SK-N-SH (cell line): ENCODE measurements around the gene OSBPL9. TPM values are rescaled to one million over a fixed set of nuclear protein-coding genes. Genes with fewer than 3 reads are reported as not detected.

ENCODE experiments used
- CTCF ChIA-PET: fragments of 300-600, 350-600 bp; formaldehyde crosslinking; extraction: SDS; loops from one replicate; lab custom pipeline; 2021; lab: Yijun Ruan, JAX
- POLR2A ChIA-PET: fragments of 350-600 bp; sonication (Branson Sonifier 250); formaldehyde crosslinking; extraction: SDS; loops from one replicate; lab custom pipeline; 2020; ENCODE audit warnings: antibody characterized with exemption, inconsistent platforms; lab: Yijun Ruan, JAX
- DNase-seq: peaks from one replicate; pipeline ENCODE4 v3.0.0; 2012
- H2AFZ ChIP-seq: fragments of 200-600 bp; sonication (generic); 2 replicates; pipeline ENCODE4 v1.8.1; 2016; ENCODE audit warnings: antibody characterized with exemption, mild to moderate bottlenecking, low read depth
- H3F3A ChIP-seq: fragments of 200-600 bp; sonication (generic); replicated peaks from 2 replicates; pipeline ENCODE3; 2016; ENCODE audit warnings: antibody characterized with exemption, mild to moderate bottlenecking; ENCODE audit not compliant: insufficient read depth
- H3K27ac ChIP-seq, 2 experiments: fragments of 200-500 bp in 1 of 2; fragments of 200-600 bp in 1 of 2; sonication (Bioruptor generic) in 1 of 2; sonication (generic), shearing (Covaris generic) in 1 of 2; 2 replicates each; pipeline versions ENCODE4 v1.5.1 to v1.6.1; 2014 to 2016; ENCODE audit warnings: low read depth in 2 of 2, inconsistent platforms in 1 of 2, low read length in 1 of 2, mild to moderate bottlenecking in 1 of 2, mixed read lengths in 1 of 2
- H3K27me3 ChIP-seq: fragments of 200-600 bp; sonication (generic), shearing (Covaris generic); 2 replicates; pipeline ENCODE4 v1.6.1; 2016; ENCODE audit warnings: mixed run types; ENCODE audit not compliant: insufficient read depth
- H3K36me3 ChIP-seq, 2 experiments: fragments of 200-500 bp in 1 of 2; fragments of 200-600 bp in 1 of 2; sonication (Bioruptor generic) in 1 of 2; sonication (generic) in 1 of 2; replicated peaks in 1 of 2; 2 replicates each; pipeline versions ENCODE3 to v1.5.1; 2014 to 2016; ENCODE audit warnings: low read length in 1 of 2, mild to moderate bottlenecking in 1 of 2; ENCODE audit not compliant: insufficient read depth in 2 of 2, control insufficient read depth in 1 of 2
- H3K4me1 ChIP-seq, 2 experiments: fragments of 200-500 bp in 1 of 2; fragments of 200-600 bp in 1 of 2; sonication (Bioruptor generic) in 1 of 2; sonication (generic), shearing (Covaris generic) in 1 of 2; 2 replicates each; pipeline versions ENCODE4 v1.5.1 to v1.6.1; 2014 to 2016; ENCODE audit warnings: low read depth in 1 of 2, low read length in 1 of 2, mixed run types in 1 of 2; ENCODE audit not compliant: insufficient read depth in 2 of 2, control insufficient read depth in 1 of 2
- H3K4me2 ChIP-seq: fragments of 200-600 bp; sonication (generic), shearing (Covaris generic); 2 replicates; pipeline ENCODE4 v1.6.1; 2017; ENCODE audit warnings: mixed run types
- H3K4me3 ChIP-seq, 2 experiments: fragments of 200-500 bp in 1 of 2; fragments of 200-600 bp in 1 of 2; sonication (Bioruptor generic) in 1 of 2; sonication (generic), shearing (Covaris generic) in 1 of 2; 2 replicates each; pipeline versions ENCODE4 v1.5.1 to v1.8.1; 2014 to 2016; ENCODE audit warnings: low read depth in 2 of 2, inconsistent platforms in 1 of 2, low read length in 1 of 2, mild to moderate bottlenecking in 1 of 2, mixed read lengths in 1 of 2, moderate library complexity in 1 of 2
- H3K79me2 ChIP-seq: fragments of 200-600 bp; sonication (generic); 2 replicates; pipeline ENCODE4 v1.8.1; 2017; ENCODE audit warnings: mild to moderate bottlenecking; ENCODE audit not compliant: insufficient read depth
- H3K9ac ChIP-seq: fragments of 200-600 bp; sonication (generic); 2 replicates; pipeline ENCODE4 v1.6.1; 2017; ENCODE audit warnings: mixed run types
- H3K9me2 ChIP-seq: fragments of 200-600 bp; sonication (generic); 2 replicates; pipeline ENCODE4 v1.6.1; 2017; ENCODE audit warnings: mixed run types
- H3K9me3 ChIP-seq: fragments of 200-600 bp; sonication (generic); 2 replicates; pipeline ENCODE4 v1.6.1; 2017; ENCODE audit warnings: mixed run types, mild to moderate bottlenecking, moderate library complexity
- H4K20me1 ChIP-seq: fragments of 200-600 bp; sonication (generic); 2 replicates; pipeline ENCODE4 v1.6.1; 2017; ENCODE audit warnings: mild to moderate bottlenecking, mixed run types; ENCODE audit not compliant: insufficient read depth
- CHD2 ChIP-seq: fragments of 150-350 bp; IDR thresholded peaks from 2 replicates; pipeline ENCODE4 v1.6.1; 2018; ENCODE audit warnings: low read length; ENCODE audit not compliant: partially characterized antibody
- ELF1 ChIP-seq: IDR thresholded peaks from 2 replicates; pipeline ENCODE4 v1.4.0; 2012
- EP300 ChIP-seq, 2 experiments: IDR thresholded peaks; 2 replicates each; pipeline versions ENCODE4 v1.4.0 to v1.6.1; 2012; ENCODE audit warnings: borderline replicate concordance in 1 of 2, low read depth in 1 of 2, low read length in 1 of 2
- EZH2phosphoT487 ChIP-seq: fragments of 200-600 bp; sonication (generic); IDR thresholded peaks from 2 replicates; pipeline ENCODE4 v1.6.1; 2017; ENCODE audit warnings: low read depth, mixed run types, mild to moderate bottlenecking, antibody characterized with exemption, moderate library complexity, borderline replicate concordance
- FOSL2 ChIP-seq: IDR thresholded peaks from 2 replicates; pipeline ENCODE4 v1.4.0; 2012; ENCODE audit warnings: low read depth, mild to moderate bottlenecking, moderate library complexity, borderline replicate concordance
- JUND ChIP-seq: IDR thresholded peaks from 2 replicates; pipeline ENCODE4 v1.4.0; 2012
- MEF2A ChIP-seq: IDR thresholded peaks from 2 replicates; pipeline ENCODE4 v1.4.0; 2012; ENCODE audit warnings: low read depth, borderline replicate concordance
- MXI1 ChIP-seq: IDR thresholded peaks from 2 replicates; pipeline ENCODE4 v1.6.1; 2012; ENCODE audit warnings: mild to moderate bottlenecking, low read depth, low read length, improper control_type of control experiment
- NFIC ChIP-seq: IDR thresholded peaks from 2 replicates; pipeline ENCODE4 v1.4.0; 2012; ENCODE audit warnings: borderline replicate concordance
- NRF1 ChIP-seq: IDR thresholded peaks from 2 replicates; pipeline ENCODE4 v1.6.1; 2012; ENCODE audit warnings: low read depth, mild to moderate bottlenecking, low read length
- RAD21 ChIP-seq: IDR thresholded peaks from 2 replicates; pipeline ENCODE4 v1.6.1; 2012; ENCODE audit warnings: mild to moderate bottlenecking, low read length
- RXRA ChIP-seq: IDR thresholded peaks from 2 replicates; pipeline ENCODE4 v1.4.0; 2012; ENCODE audit warnings: low read depth, mild to moderate bottlenecking, borderline replicate concordance
- SIN3A ChIP-seq: IDR thresholded peaks from 2 replicates; pipeline ENCODE4 v1.6.1; 2012; ENCODE audit warnings: low read depth, mild to moderate bottlenecking, low read length, moderate library complexity, borderline replicate concordance
- SMC3 ChIP-seq: IDR thresholded peaks from 2 replicates; pipeline ENCODE4 v1.6.1; 2012; ENCODE audit warnings: low read depth, low read length, improper control_type of control experiment
- TAF1 ChIP-seq: IDR thresholded peaks from 2 replicates; pipeline ENCODE4 v1.6.1; 2012; ENCODE audit warnings: low read depth, mild to moderate bottlenecking, low read length, moderate library complexity, borderline replicate concordance
- TEAD4 ChIP-seq: IDR thresholded peaks from 2 replicates; pipeline ENCODE4 v1.4.0; 2012; ENCODE audit warnings: mild to moderate bottlenecking, borderline replicate concordance; ENCODE audit not compliant: insufficient read depth
- USF2 ChIP-seq: fragments of 150-350 bp; IDR thresholded peaks from 2 replicates; pipeline ENCODE4 v1.6.1; 2017; ENCODE audit warnings: antibody characterized with exemption, low read length, low read depth, borderline replicate concordance
- YY1 ChIP-seq: IDR thresholded peaks from 2 replicates; pipeline ENCODE4 v1.4.0; 2012; ENCODE audit warnings: low read depth, mild to moderate bottlenecking
- WGBS: methylation state at CpG from one replicate; pipeline ENCODE4 v1.1.6; 2017; ENCODE audit warnings: low lambda C conversion rate; 5-methylcytosine and 5-hydroxymethylcytosine counted together
- polyA plus RNA-seq, 3 experiments: library from polyadenylated mRNA; depleted of rRNA; stranded (reverse); fragments of >200 nt; gene quantifications; 2 replicates each; pipeline ENCODE4 v1.2.3, GENCODE V29; 2012
- TF ChIP-seq, protein P1 (sequence below): fragments of 150-350 bp; IDR thresholded peaks from 2 replicates; pipeline ENCODE4 v1.6.1; 2016; ENCODE audit warnings: mild to moderate bottlenecking, low read depth, low read length
- TF ChIP-seq, protein P2 (sequence below): IDR thresholded peaks from 2 replicates; pipeline ENCODE4 v1.4.0; 2012; ENCODE audit warnings: low read depth, borderline replicate concordance
- TF ChIP-seq, protein P3 (sequence below): IDR thresholded peaks from 2 replicates; pipeline ENCODE4 v1.4.0; 2012; ENCODE audit warnings: low read depth

Gene OSBPL9
- polyA plus RNA-seq, 1 of the 3 experiments (the other 2 are of a cell fraction) = 43.9 TPM

DNA sequence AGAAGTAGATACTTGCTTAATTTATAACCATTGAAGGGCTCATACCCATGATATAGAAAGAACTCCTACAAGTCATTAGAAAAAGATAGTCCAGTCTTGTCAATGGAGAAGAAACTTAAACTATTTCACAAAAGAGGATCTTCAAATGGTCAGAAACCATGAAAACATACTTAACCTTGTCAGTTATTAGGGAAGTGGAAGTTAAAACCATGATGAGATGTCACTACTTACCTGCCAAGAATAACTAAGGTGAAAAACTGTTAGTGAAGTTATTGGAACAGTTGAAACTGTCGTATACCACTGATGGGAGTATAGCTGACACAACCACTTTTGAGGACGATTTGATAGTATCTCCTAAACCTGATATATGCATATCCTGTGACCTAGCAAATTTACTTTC, 46.8 kb downstream of the OSBPL9 start:
- H3K36me3 ChIP-seq = peaks cover 0 to 6% of the 10 kb centered on the region in 2 experiments
- H3K9ac ChIP-seq = no peak overlapping the region
- CTCF ChIA-PET = interaction anchor here (1.4 kb wide), 1 partner anchor 25 kb away, joined by 4 read pairs; no protein-coding TSS in a partner anchor
- H3K27ac ChIP-seq = no peak overlapping the region
- H3K9me3 ChIP-seq = no peaks in the 10 kb centered on the region
- no peak overlapping the region for H2AFZ ChIP-seq
- no peak overlapping the region for H3K4me2 ChIP-seq
- TF ChIP-seq MXI1 (no peak), ELF1 (no peak), USF2 (no peak), FOSL2 (no peak), TAF1 (no peak)
- TF ChIP-seq, protein P1, sequence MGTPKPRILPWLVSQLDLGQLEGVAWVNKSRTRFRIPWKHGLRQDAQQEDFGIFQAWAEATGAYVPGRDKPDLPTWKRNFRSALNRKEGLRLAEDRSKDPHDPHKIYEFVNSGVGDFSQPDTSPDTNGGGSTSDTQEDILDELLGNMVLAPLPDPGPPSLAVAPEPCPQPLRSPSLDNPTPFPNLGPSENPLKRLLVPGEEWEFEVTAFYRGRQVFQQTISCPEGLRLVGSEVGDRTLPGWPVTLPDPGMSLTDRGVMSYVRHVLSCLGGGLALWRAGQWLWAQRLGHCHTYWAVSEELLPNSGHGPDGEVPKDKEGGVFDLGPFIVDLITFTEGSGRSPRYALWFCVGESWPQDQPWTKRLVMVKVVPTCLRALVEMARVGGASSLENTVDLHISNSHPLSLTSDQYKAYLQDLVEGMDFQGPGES = no peak
- TF ChIP-seq, all 33 proteins: peak for 0
- WGBS = 100% methylated on average over 2 of the region's 2 CpGs
- Histone ChIP-seq H3K9me2 (no peaks in the 10 kb centered on the region), H3F3A (peaks cover 28% of the 10 kb centered on the region), H4K20me1 (no peaks in the 10 kb centered on the region), H3K4me1 (peaks cover 0 to 28% of the 10 kb centered on the region in 2 experiments; a peak in 2 of 4 replicates), H3K27me3 (no peaks in the 10 kb centered on the region), H3K4me3 (no peak overlapping the region), H3K79me2 (peaks cover 62% of the 10 kb centered on the region)
- no peak for DNase-seq
- POLR2A ChIA-PET = no interaction called here

- Histone ChIP-seq H3K36me3 (peaks cover 0 to 1% of the 10 kb centered on the region in 2 experiments), H3F3A (peaks cover 27% of the 10 kb centered on the region), H3K9ac (no peak overlapping the region), H4K20me1 (no peaks in the 10 kb centered on the region), H3K9me2 (no peaks in the 10 kb centered on the region), H3K4me2 (no peak overlapping the region), H3K4me3 (no peak overlapping the region), H3K4me1 (peaks cover 2 to 26% of the 10 kb centered on the region in 2 experiments; a peak in 3 of 4 replicates), H3K27me3 (no peaks in the 10 kb centered on the region), H3K27ac (no peak overlapping the region), H3K79me2 (peaks cover 61% of the 10 kb centered on the region), H2AFZ (no peak overlapping the region), H3K9me3 (no peaks in the 10 kb centered on the region)
- TF ChIP-seq CHD2 = no peak
- TF ChIP-seq, protein P1 = no peak
- no peak for TF ChIP-seq EZH2phosphoT487
- TF ChIP-seq MXI1 = no peak
- no peak for TF ChIP-seq EP300 (IDR thresholded peaks at IDR 0.05; ENCODE audit: borderline replicate concordance in 1 of 2, low read depth in 1 of 2, low read length in 1 of 2)
- no peak for TF ChIP-seq SMC3
- no peak for TF ChIP-seq RAD21
- TF ChIP-seq ELF1 = no peak
- TF ChIP-seq JUND = no peak
- no peak for TF ChIP-seq NFIC
- no peak for TF ChIP-seq TEAD4
- no peak for TF ChIP-seq NRF1
- TF ChIP-seq, protein P2, sequence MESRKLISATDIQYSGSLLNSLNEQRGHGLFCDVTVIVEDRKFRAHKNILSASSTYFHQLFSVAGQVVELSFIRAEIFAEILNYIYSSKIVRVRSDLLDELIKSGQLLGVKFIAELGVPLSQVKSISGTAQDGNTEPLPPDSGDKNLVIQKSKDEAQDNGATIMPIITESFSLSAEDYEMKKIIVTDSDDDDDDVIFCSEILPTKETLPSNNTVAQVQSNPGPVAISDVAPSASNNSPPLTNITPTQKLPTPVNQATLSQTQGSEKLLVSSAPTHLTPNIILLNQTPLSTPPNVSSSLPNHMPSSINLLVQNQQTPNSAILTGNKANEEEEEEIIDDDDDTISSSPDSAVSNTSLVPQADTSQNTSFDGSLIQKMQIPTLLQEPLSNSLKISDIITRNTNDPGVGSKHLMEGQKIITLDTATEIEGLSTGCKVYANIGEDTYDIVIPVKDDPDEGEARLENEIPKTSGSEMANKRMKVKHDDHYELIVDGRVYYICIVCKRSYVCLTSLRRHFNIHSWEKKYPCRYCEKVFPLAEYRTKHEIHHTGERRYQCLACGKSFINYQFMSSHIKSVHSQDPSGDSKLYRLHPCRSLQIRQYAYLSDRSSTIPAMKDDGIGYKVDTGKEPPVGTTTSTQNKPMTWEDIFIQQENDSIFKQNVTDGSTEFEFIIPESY = no peak
- no peak for TF ChIP-seq RXRA
- TF ChIP-seq, protein P3, sequence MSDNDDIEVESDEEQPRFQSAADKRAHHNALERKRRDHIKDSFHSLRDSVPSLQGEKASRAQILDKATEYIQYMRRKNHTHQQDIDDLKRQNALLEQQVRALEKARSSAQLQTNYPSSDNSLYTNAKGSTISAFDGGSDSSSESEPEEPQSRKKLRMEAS = no peak
- TF ChIP-seq SIN3A = no peak
- no peak for TF ChIP-seq YY1
- TF ChIP-seq FOSL2 = no peak
- TF ChIP-seq MEF2A = no peak
- POLR2A ChIA-PET = no interaction called here
- no peak for DNase-seq
- CTCF ChIA-PET = interaction anchor here (1.4 to 1.6 kb wide), 2 partner anchors 24 to 104 kb away, joined by 4 to 5 read pairs; no protein-coding TSS in a partner anchor
- WGBS = 94% methylated on average over 6 of the region's 6 CpGs
These were observed 47.7 kb downstream of the OSBPL9 start for GRCh38 chr1:51664421-51665240.
